ENCODE results near the gene SMG9. TPM values are rescaled to one million over a fixed set of nuclear protein-coding genes. Genes with fewer than 3 reads are reported as not detected.

The SMG9 gene
- total RNA-seq, 3 donors from 2014 or later: 32.2 to 41.4 (median 34.7) TPM

DNA sequence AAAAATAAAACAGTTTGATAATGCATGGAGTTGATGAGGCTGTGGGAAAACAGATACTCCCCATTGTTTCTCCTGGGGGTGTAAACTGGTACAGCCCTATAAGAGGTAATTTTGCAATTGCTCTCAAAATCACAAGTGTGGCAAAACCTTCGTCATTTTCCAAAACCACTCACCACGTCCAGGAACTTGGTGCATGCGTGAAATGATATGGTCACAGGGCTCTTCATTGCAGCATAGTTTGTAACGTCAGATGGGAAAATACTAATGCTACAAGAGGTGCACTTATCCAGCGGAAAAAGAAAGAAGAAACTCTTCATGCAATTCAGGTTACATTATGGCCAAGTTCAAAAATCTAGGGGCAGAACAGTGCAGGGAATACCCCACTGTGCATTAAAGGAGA is 72.9 kb downstream of the SMG9 start:
- ATAC-seq (no peak), DNase-seq (no peak)
- H3K4me3 ChIP-seq: no peak overlapping the region
- no peaks in the 10 kb centered on the region for H3K36me3 ChIP-seq (ENCODE audit: low read depth)
- TF ChIP-seq, protein P1, sequence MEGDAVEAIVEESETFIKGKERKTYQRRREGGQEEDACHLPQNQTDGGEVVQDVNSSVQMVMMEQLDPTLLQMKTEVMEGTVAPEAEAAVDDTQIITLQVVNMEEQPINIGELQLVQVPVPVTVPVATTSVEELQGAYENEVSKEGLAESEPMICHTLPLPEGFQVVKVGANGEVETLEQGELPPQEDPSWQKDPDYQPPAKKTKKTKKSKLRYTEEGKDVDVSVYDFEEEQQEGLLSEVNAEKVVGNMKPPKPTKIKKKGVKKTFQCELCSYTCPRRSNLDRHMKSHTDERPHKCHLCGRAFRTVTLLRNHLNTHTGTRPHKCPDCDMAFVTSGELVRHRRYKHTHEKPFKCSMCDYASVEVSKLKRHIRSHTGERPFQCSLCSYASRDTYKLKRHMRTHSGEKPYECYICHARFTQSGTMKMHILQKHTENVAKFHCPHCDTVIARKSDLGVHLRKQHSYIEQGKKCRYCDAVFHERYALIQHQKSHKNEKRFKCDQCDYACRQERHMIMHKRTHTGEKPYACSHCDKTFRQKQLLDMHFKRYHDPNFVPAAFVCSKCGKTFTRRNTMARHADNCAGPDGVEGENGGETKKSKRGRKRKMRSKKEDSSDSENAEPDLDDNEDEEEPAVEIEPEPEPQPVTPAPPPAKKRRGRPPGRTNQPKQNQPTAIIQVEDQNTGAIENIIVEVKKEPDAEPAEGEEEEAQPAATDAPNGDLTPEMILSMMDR (IDR thresholded peaks at IDR 0.05): no peak
- no peaks in the 10 kb centered on the region for H3K9me3 ChIP-seq
- intact Hi-C loops (cut with DNase I, micrococcal nuclease): no loop called here
- H3K4me1 ChIP-seq (ENCODE audit: low read depth): no peaks in the 10 kb centered on the region

GRCh38 chr19:43678512-43679261 is 76.1 kb downstream of the SMG9 start:
- Histone ChIP-seq H3K4me3 (no peak overlapping the region), H3K4me1 (ENCODE audit: low read depth) (peaks cover 7% of the 10 kb centered on the region), H3K9me3 (no peaks in the 10 kb centered on the region), H3K36me3 (ENCODE audit: low read depth) (no peaks in the 10 kb centered on the region)
- ATAC-seq (no peak), DNase-seq (no peak)
- TF ChIP-seq, protein P1 (IDR thresholded peaks at IDR 0.05): no peak
- intact Hi-C loops (cut with DNase I, micrococcal nuclease): no loop called here

Other genes starting within 250 kb of the SMG9 start
- 100 to 1,000 TPM; 235 to 713 (median 450) TPM for gene ETHE1, start 227.8 kb downstream of the SMG9 start, total RNA-seq
- 10 to 100 TPM in 1 of 3 donors, 1 to 10 TPM in 2; 9.1 to 18.2 (median 9.6) TPM for gene ZNF575, start 221.8 kb downstream of the SMG9 start, total RNA-seq
- gene XRCC1, start 179.4 kb downstream of the SMG9 start, total RNA-seq: 10 to 100 TPM; 16.4 to 33.4 (median 21.1) TPM
- gene PINLYP, start 179.2 kb downstream of the SMG9 start, total RNA-seq: 1 to 10 TPM in 2 of 3 donors, under 1 TPM in 1; 0.61 to 7.4 (median 2.0) TPM
- 10 to 100 TPM; 18.9 to 29.4 (median 21.9) TPM for gene IRGQ, start 158.8 kb downstream of the SMG9 start, total RNA-seq
- gene ZNF576, start 158.4 kb downstream of the SMG9 start, total RNA-seq: 10 to 100 TPM; 15.4 to 18.9 (median 16.3) TPM
- under 1 TPM; 0.14 to 0.63 (median 0.41) TPM for gene SRRM5, start 142.9 kb downstream of the SMG9 start, total RNA-seq
- 10 to 100 TPM; 13.6 to 40.2 (median 19.4) TPM for gene ZNF428, start 135.3 kb downstream of the SMG9 start, total RNA-seq
- 10 to 100 TPM in 1 of 3 donors, 1 to 10 TPM in 2; 1.2 to 26.2 (median 3.4) TPM for gene CADM4, start 115.1 kb downstream of the SMG9 start, total RNA-seq
- 100 to 1,000 TPM in 1 of 3 donors, 10 to 100 TPM in 2; 62.0 to 100 (median 75.1) TPM for gene PLAUR, start 84.8 kb downstream of the SMG9 start, total RNA-seq
- gene IRGC, start 38.9 kb downstream of the SMG9 start, total RNA-seq: not detected
- gene KCNN4, start 26.0 kb upstream of the SMG9 start, total RNA-seq: 10 to 100 TPM; 14.9 to 36.2 (median 36.1) TPM
- 1 to 10 TPM in 2 of 3 donors, under 1 TPM in 1; 0.61 to 4.8 (median 3.9) TPM for gene LYPD5, start 47.5 kb upstream of the SMG9 start, total RNA-seq
- gene ZNF283, start 72.4 kb upstream of the SMG9 start, total RNA-seq: 10 to 100 TPM in 2 of 3 donors, 1 to 10 TPM in 1; 7.6 to 21.8 (median 14.1) TPM
- gene ZNF404, start 129.0 kb upstream of the SMG9 start, total RNA-seq: 1 to 10 TPM in 2 of 3 donors, under 1 TPM in 1; 0.58 to 5.5 (median 1.7) TPM
- 10 to 100 TPM in 2 of 3 donors, 1 to 10 TPM in 1; 9.8 to 15.9 (median 13.4) TPM for gene ZNF45, start 180.3 kb upstream of the SMG9 start, total RNA-seq
- 1 to 10 TPM; 1.9 to 5.8 (median 1.9) TPM for gene ZNF221, start 196.3 kb upstream of the SMG9 start, total RNA-seq
- gene ZNF155, start 229.2 kb upstream of the SMG9 start, total RNA-seq: 1 to 10 TPM; 5.4 to 8.6 (median 6.7) TPM
- gene ZNF230, start 248.0 kb upstream of the SMG9 start, total RNA-seq: 1 to 10 TPM; 3.2 to 5.2 (median 3.8) TPM